Loucy (cell line): ENCODE results near the gene ROBO4.

Experiments used
- H2AFZ ChIP-seq: fragments of 200-600 bp; sonication (generic); 2 replicates; pipeline ENCODE4 v1.6.0; 2016; ENCODE audit warnings: antibody characterized with exemption, mild to moderate bottlenecking, low read length, moderate library complexity
- H3F3A ChIP-seq: fragments of 200-600 bp; 2 replicates; pipeline ENCODE4 v1.6.0; 2016; ENCODE audit warnings: antibody characterized with exemption, low read depth, mild to moderate bottlenecking
- H3K27me3 ChIP-seq: fragments of 200-600 bp; sonication (generic); 2 replicates; pipeline ENCODE4 v1.6.1; 2014; ENCODE audit warnings: low read length, mild to moderate bottlenecking; ENCODE audit not compliant: insufficient read depth, poor library complexity, severe bottlenecking
- H3K36me3 ChIP-seq: fragments of 200-600 bp; sonication (generic); 2 replicates; pipeline ENCODE4 v1.6.1; 2016; ENCODE audit warnings: low read length; ENCODE audit not compliant: insufficient read depth
- H3K4me1 ChIP-seq: fragments of 200-600 bp; sonication (generic); 2 replicates; pipeline ENCODE4 v1.5.1; 2014; ENCODE audit warnings: low read length, mild to moderate bottlenecking; ENCODE audit not compliant: insufficient read depth, poor library complexity, severe bottlenecking
- H3K4me2 ChIP-seq: fragments of 200-600 bp; sonication (generic); 2 replicates; pipeline ENCODE4 v1.6.0; 2014; ENCODE audit warnings: antibody characterized with exemption, low read length, low read depth, mild to moderate bottlenecking; ENCODE audit not compliant: poor library complexity, severe bottlenecking
- H3K4me3 ChIP-seq: fragments of 200-600 bp; sonication (generic); 2 replicates; pipeline ENCODE4 v1.5.1; 2014; ENCODE audit warnings: low read length, mild to moderate bottlenecking, mixed read lengths; ENCODE audit not compliant: poor library complexity, severe bottlenecking
- H3K79me2 ChIP-seq: fragments of 200-600 bp; sonication (generic); 2 replicates; pipeline ENCODE4 v1.6.1; 2014; ENCODE audit warnings: low read length; ENCODE audit not compliant: insufficient read depth
- H3K9ac ChIP-seq: fragments of 200-600 bp; sonication (generic); 2 replicates; pipeline ENCODE4 v1.6.0; 2014; ENCODE audit warnings: mild to moderate bottlenecking, low read depth, low read length, moderate library complexity; ENCODE audit not compliant: poor library complexity, severe bottlenecking
- H3K9me2 ChIP-seq: fragments of 200-600 bp; sonication (generic); replicated peaks from 2 replicates; pipeline ENCODE4 v1.6.1; 2016; ENCODE audit warnings: low read depth, low read length, mixed read lengths
- H3K9me3 ChIP-seq: fragments of 200-600 bp; sonication (generic); 2 replicates; pipeline ENCODE4 v1.6.1; 2014; ENCODE audit warnings: mild to moderate bottlenecking, antibody characterized with exemption, low read length, low read depth; ENCODE audit not compliant: insufficient read depth
- H4K20me1 ChIP-seq: fragments of 200-600 bp; sonication (generic); 2 replicates; pipeline ENCODE4 v1.6.0; 2014; ENCODE audit warnings: antibody characterized with exemption, low read length, mild to moderate bottlenecking; ENCODE audit not compliant: insufficient read depth, poor library complexity, severe bottlenecking
- CTCF ChIP-seq: fragments of 200-600 bp; sonication (generic); conservative IDR thresholded peaks from 2 replicates; pipeline ENCODE4 v1.5.1; 2014; ENCODE audit warnings: mild to moderate bottlenecking, antibody characterized with exemption, low read length
- EZH2phosphoT487 ChIP-seq: fragments of 200-600 bp; IDR thresholded peaks from 2 replicates; pipeline ENCODE4 v1.6.1; 2018; ENCODE audit warnings: antibody characterized with exemption, mild to moderate bottlenecking, moderate library complexity, borderline replicate concordance

Gene ROBO4

GRCh38 chr11:124897674-124898262, at the start of gene ROBO4:
Gene ROBO4, minus strand, starts transcription at chr11:124897865. Its CDS starts 70 bp downstream, at chr11:124897795.
- no peak for TF ChIP-seq CTCF
- Histone ChIP-seq H3K36me3 (no peaks in the 10 kb centered on the region), H3K9ac (no peak within 1 kb of the TSS), H3K9me2 (no peaks in the 10 kb centered on the region), H3K4me3 (no peak within 1 kb of the TSS), H3K27me3 (peaks cover 16% of the 10 kb centered on the region), H2AFZ (no peak within 1 kb of the TSS), H3K4me2 (no peak within 1 kb of the TSS), H3K79me2 (no peaks in the 10 kb centered on the region), H4K20me1 (no peaks in the 10 kb centered on the region), H3K9me3 (no peaks in the 10 kb centered on the region), H3K4me1 (no peaks in the 10 kb centered on the region), H3F3A (no peaks in the 10 kb centered on the region)

GRCh38 chr11:124946735-124947141, 49.1 kb upstream of the ROBO4 start:
- peaks cover 13% of the 10 kb centered on the region for H3F3A ChIP-seq
- H3K27me3 ChIP-seq = no peaks in the 10 kb centered on the region
- no peaks in the 10 kb centered on the region for H3K9me2 ChIP-seq
- no peaks in the 10 kb centered on the region for H3K79me2 ChIP-seq
- peaks cover 44% of the 10 kb centered on the region for H3K4me1 ChIP-seq
- no peak overlapping the region for H2AFZ ChIP-seq
- H3K4me3 ChIP-seq = no peak overlapping the region
- no peak overlapping the region for H3K9ac ChIP-seq
- H4K20me1 ChIP-seq = no peaks in the 10 kb centered on the region
- no peaks in the 10 kb centered on the region for H3K9me3 ChIP-seq
- H3K36me3 ChIP-seq = no peaks in the 10 kb centered on the region
- TF ChIP-seq CTCF (no peak), EZH2phosphoT487 (no peak)
- no peak overlapping the region for H3K4me2 ChIP-seq

GRCh38 chr11:124945826-124946225, 48.2 kb upstream of the ROBO4 start:
- no peak overlapping the region for H3K4me2 ChIP-seq
- H3K79me2 ChIP-seq = no peaks in the 10 kb centered on the region
- H4K20me1 ChIP-seq = no peaks in the 10 kb centered on the region
- no peaks in the 10 kb centered on the region for H3K36me3 ChIP-seq
- peaks cover 35% of the 10 kb centered on the region for H3K4me1 ChIP-seq
- H3K9me2 ChIP-seq = no peaks in the 10 kb centered on the region
- no peaks in the 10 kb centered on the region for H3K27me3 ChIP-seq
- H3F3A ChIP-seq = peaks cover 4% of the 10 kb centered on the region; the same call in 1 of the 2 replicates
- TF ChIP-seq CTCF (no peak), EZH2phosphoT487 (no peak)
- no peak overlapping the region for H3K4me3 ChIP-seq
- no peaks in the 10 kb centered on the region for H3K9me3 ChIP-seq
- H2AFZ ChIP-seq = no peak overlapping the region
- H3K9ac ChIP-seq = no peak overlapping the region
